HepG2 (cell line): Measurements from ENCODE around the gene TAF3. TPM values are rescaled to one million over a fixed set of nuclear protein-coding genes. Genes with fewer than 3 reads are reported as not detected.

ENCODE experiments used
- ATAC-seq: fragments of 200-7000 bp; cut with Tn5 transposase; 3 replicates; pipeline ENCODE4 v1.9.1; 2020; ENCODE audit warnings: mild to moderate bottlenecking, moderate library complexity
- BruUV-seq: library from RNA; stranded (reverse); fragments of 400-500 nt; replicated peaks from 2 replicates; lab custom pipeline; 2021; lab: Mats Ljungman, UMichigan
- CTCF ChIA-PET: fragments of 300-600 bp; formaldehyde crosslinking; extraction: SDS; loops from one replicate; lab custom pipeline; 2021; ENCODE audit warnings: low total read pairs, inconsistent platforms, low intra/inter-chr PET ratio; lab: Yijun Ruan, JAX
- POLR2A ChIA-PET: fragments of 350-600 bp; sonication (Branson Sonifier 250); formaldehyde crosslinking; loops from one replicate; lab custom pipeline; 2020; ENCODE audit warnings: antibody characterized with exemption, inconsistent platforms; lab: Yijun Ruan, JAX
- DNase-seq: peaks from one replicate; pipeline ENCODE4 v3.0.0-alpha.2; 2015; ENCODE audit warnings: low spot score
- FAIRE-seq: peaks from 3 replicates; lab custom pipeline; 2011; peaks lifted over from hg19 to GRCh38; lab: Jason Lieb, UNC
- H2AFZ ChIP-seq: one replicate; pipeline ENCODE4 v1.6.1; 2011; ENCODE audit warnings: low read length, inconsistent platforms
- H3K27ac ChIP-seq: fragments of 300-600 bp; 3 replicates; pipeline ENCODE4 v1.8.0; 2011; ENCODE audit warnings: mixed run types, mild to moderate bottlenecking, mixed read lengths, low read length, inconsistent platforms; ENCODE audit not compliant: insufficient read depth; ENCODE audit errors: extremely low read length
- H3K27me3 ChIP-seq, 2 experiments: fragments of 200-600 bp in 1 of 2; 2 replicates in 1 of 2; 3 replicates in 1 of 2; pipeline versions ENCODE4 v1.6.0 to v1.8.0; 2011; ENCODE audit warnings: low read length in 2 of 2, mild to moderate bottlenecking in 2 of 2, moderate library complexity in 2 of 2, inconsistent platforms in 1 of 2; ENCODE audit not compliant: insufficient read depth in 2 of 2, control insufficient read depth in 1 of 2
- H3K36me3 ChIP-seq, 2 experiments: fragments of 200-600 bp in 1 of 2; replicated peaks in 1 of 2; 2 replicates in 1 of 2; 3 replicates in 1 of 2; pipeline versions ENCODE4 v1.5.1 to v1.8.0; 2011; ENCODE audit warnings: low read length in 2 of 2, inconsistent platforms in 1 of 2; ENCODE audit not compliant: insufficient read depth in 2 of 2, control insufficient read depth in 1 of 2
- H3K4me1 ChIP-seq: 2 replicates; pipeline ENCODE4 v1.5.1; 2012; ENCODE audit warnings: low read length, inconsistent platforms; ENCODE audit not compliant: insufficient read depth
- H3K4me2 ChIP-seq: 2 replicates; pipeline ENCODE4 v1.6.0; 2011; ENCODE audit warnings: low read depth, low read length, inconsistent platforms
- H3K4me3 ChIP-seq, 3 experiments: fragments of 200-600 bp in 1 of 3; sonication (generic), shearing (Covaris generic) in 1 of 3; replicated peaks in 1 of 3; 2 replicates each; pipeline ENCODE4 v1.5.1; 2011 to 2016; ENCODE audit warnings: low read length in 3 of 3, inconsistent platforms in 2 of 3, low read depth in 2 of 3, mild to moderate bottlenecking in 2 of 3, control low read depth in 1 of 3, mixed read lengths in 1 of 3; ENCODE audit not compliant: insufficient read depth in 1 of 3
- H3K79me2 ChIP-seq: one replicate; pipeline ENCODE4 v1.6.1; 2011; ENCODE audit warnings: low read length, inconsistent platforms; ENCODE audit not compliant: insufficient read depth
- H3K9ac ChIP-seq: 2 replicates; pipeline ENCODE4 v1.6.0; 2011; ENCODE audit warnings: mild to moderate bottlenecking, low read depth, low read length, inconsistent platforms; ENCODE audit not compliant: insufficient read depth
- H3K9me3 ChIP-seq: 2 replicates; pipeline ENCODE4 v1.5.1; 2012; ENCODE audit warnings: mild to moderate bottlenecking, low read length
- H4K20me1 ChIP-seq: 2 replicates; pipeline ENCODE4 v1.6.0; 2011; ENCODE audit warnings: inconsistent platforms, mild to moderate bottlenecking, low read length, moderate library complexity; ENCODE audit not compliant: insufficient read depth
- CHCHD3 ChIP-seq: sonication (generic); formaldehyde crosslinking; IDR thresholded peaks from 2 replicates; pipeline ENCODE4 v1.8.0; 2022; ENCODE audit warnings: mild to moderate bottlenecking, missing genetic modification reagents, moderate library complexity
- DPF2 ChIP-seq: sonication (generic); formaldehyde crosslinking; IDR thresholded peaks from 2 replicates; pipeline ENCODE4 v1.4.0; 2020; ENCODE audit warnings: mild to moderate bottlenecking, low read depth, missing genetic modification reagents, borderline replicate concordance
- DR1 ChIP-seq: sonication (generic); formaldehyde crosslinking; IDR thresholded peaks from 2 replicates; pipeline ENCODE4 v1.8.0; 2021; ENCODE audit warnings: mild to moderate bottlenecking, missing genetic modification reagents, inconsistent platforms
- FIP1L1 ChIP-seq: fragments of 200-400 bp; formaldehyde crosslinking; IDR thresholded peaks from 2 replicates; pipeline ENCODE4 v1.6.1; 2018; ENCODE audit warnings: low read depth, mild to moderate bottlenecking, low read length, moderate library complexity, borderline replicate concordance; ENCODE audit not compliant: insufficient read depth
- HCFC1 ChIP-seq: fragments of 150-350 bp; IDR thresholded peaks from 2 replicates; pipeline ENCODE4 v1.6.1; 2014; ENCODE audit warnings: low read depth, low read length
- HOXA5 ChIP-seq: sonication (generic); formaldehyde crosslinking; IDR thresholded peaks from 2 replicates; pipeline ENCODE4 v1.4.0; 2020; ENCODE audit warnings: missing genetic modification reagents
- JUNB ChIP-seq: sonication (generic); formaldehyde crosslinking; IDR thresholded peaks from 2 replicates; pipeline ENCODE4 v1.8.0; 2022; ENCODE audit warnings: missing genetic modification reagents, mild to moderate bottlenecking, borderline replicate concordance
- PRMT3 ChIP-seq: sonication (generic); formaldehyde crosslinking; IDR thresholded peaks from 2 replicates; pipeline ENCODE4 v1.8.1; 2022; ENCODE audit warnings: low read depth, mild to moderate bottlenecking, moderate library complexity, missing genetic modification reagents, borderline replicate concordance
- RBFOX2 ChIP-seq: fragments of 200-400 bp; formaldehyde crosslinking; IDR thresholded peaks from 2 replicates; pipeline ENCODE4 v1.6.1; 2017; ENCODE audit warnings: low read depth, mild to moderate bottlenecking, low read length
- ZNF292 ChIP-seq: sonication (generic); formaldehyde crosslinking; IDR thresholded peaks from 2 replicates; pipeline ENCODE4 v1.8.1; 2022; ENCODE audit warnings: mild to moderate bottlenecking, low read depth, missing genetic modification reagents, borderline replicate concordance
- ZNF333 ChIP-seq: sonication (generic); formaldehyde crosslinking; IDR thresholded peaks from 2 replicates; pipeline ENCODE4 v1.4.0; 2020; ENCODE audit warnings: mild to moderate bottlenecking, missing genetic modification reagents, borderline replicate concordance
- ZNF598 ChIP-seq: sonication (generic); formaldehyde crosslinking; IDR thresholded peaks from 2 replicates; pipeline ENCODE4 v1.5.1; 2020; ENCODE audit warnings: mild to moderate bottlenecking, missing genetic modification reagents, borderline replicate concordance
- ZNF672 ChIP-seq: sonication (generic); formaldehyde crosslinking; IDR thresholded peaks from 2 replicates; pipeline ENCODE4 v1.8.1; 2022; ENCODE audit warnings: missing genetic modification reagents
- WGBS: methylation state at CpG from one replicate; pipeline ENCODE4 v1.1.6; 2017; ENCODE audit warnings: low lambda C conversion rate; 5-methylcytosine and 5-hydroxymethylcytosine counted together
- in situ Hi-C: cut with HindIII; loops from 2 replicates; pipeline ENCODE4 v1.10.0; 2017; ENCODE audit warnings: low pct_unique_long_range_greater_than_20kb; ENCODE audit not compliant: extremely low pct_ligation_motif_present
- intact Hi-C: fragments of 100-400 bp; cut with micrococcal nuclease; formaldehyde crosslinking; loops from one replicate; pipeline ENCODE4 v1.10.0; 2022; ENCODE audit not compliant: unreplicated experiment
- polyA plus RNA-seq, 8 experiments: library from polyadenylated mRNA; depleted of rRNA in 3 of 8; stranded (reverse) in 7 of 8; unstranded in 1 of 8; fragments of >200 nt; fragmentation: Illumina TruSeq in 4 of 8; extraction: Trizol in 4 of 8; gene quantifications; 2 replicates each; pipeline versions ENCODE4 v1.2.1 to v1.2.3, GENCODE V29; 2011 to 2016; ENCODE audit warnings: low read depth in 4 of 8, missing spikeins in 1 of 8, mixed read lengths in 1 of 8; ENCODE audit not compliant: insufficient read depth in 1 of 8
- total RNA-seq, 5 experiments: library from RNA; depleted of rRNA; stranded (reverse); fragments of >200 nt; fragmentation: Illumina TruSeq; extraction: Trizol; gene quantifications; 2 replicates each; pipeline ENCODE4 v1.2.3, GENCODE V29; 2016; ENCODE audit warnings: low read depth in 1 of 5
- TF ChIP-seq, protein P1 (sequence below): sonication (generic); formaldehyde crosslinking; IDR thresholded peaks from 2 replicates; pipeline ENCODE4 v1.4.0; 2020; ENCODE audit warnings: mild to moderate bottlenecking, low read depth, missing genetic modification reagents
- TF ChIP-seq, protein P2 (sequence below): sonication (generic); formaldehyde crosslinking; IDR thresholded peaks from 2 replicates; pipeline ENCODE4 v1.5.0; 2020; ENCODE audit warnings: missing genetic modification reagents
- TF ChIP-seq, protein P3 (sequence below): sonication (generic); formaldehyde crosslinking; conservative IDR thresholded peaks from 2 replicates; pipeline ENCODE4 v1.5.0; 2020; ENCODE audit warnings: missing genetic modification reagents
- TF ChIP-seq, protein P4 (sequence below): sonication (generic); formaldehyde crosslinking; IDR thresholded peaks from 2 replicates; pipeline ENCODE4 v1.8.1; 2023; ENCODE audit warnings: mild to moderate bottlenecking, moderate library complexity, missing genetic modification reagents

The TAF3 gene
- total and polyA plus RNA-seq, 2 of the 13 experiments (the other 11 are each of a cell fraction or from before 2014, with no cell fraction given), result 1.7 to 2.9 TPM

DNA sequence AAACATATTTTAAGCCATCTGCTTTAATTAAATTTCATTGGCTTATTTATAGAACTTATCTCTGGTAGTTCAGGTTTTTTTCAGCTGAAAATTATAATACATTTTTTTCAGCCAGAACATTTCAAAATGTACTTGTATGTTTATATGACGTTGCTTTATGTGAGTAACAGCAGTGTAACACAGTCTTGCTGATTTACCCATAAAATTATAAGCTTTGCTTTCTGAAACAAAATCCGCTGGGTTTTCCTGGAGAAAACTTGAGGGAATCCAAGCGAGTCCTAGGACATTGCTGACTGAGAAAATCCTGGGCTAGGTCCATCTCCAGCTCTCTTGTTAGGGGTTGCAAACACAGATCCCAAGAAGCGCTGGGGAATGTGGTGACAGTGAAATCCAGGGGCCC, 124.0 kb downstream of the TAF3 start (continued):
- TF ChIP-seq, protein P1, sequence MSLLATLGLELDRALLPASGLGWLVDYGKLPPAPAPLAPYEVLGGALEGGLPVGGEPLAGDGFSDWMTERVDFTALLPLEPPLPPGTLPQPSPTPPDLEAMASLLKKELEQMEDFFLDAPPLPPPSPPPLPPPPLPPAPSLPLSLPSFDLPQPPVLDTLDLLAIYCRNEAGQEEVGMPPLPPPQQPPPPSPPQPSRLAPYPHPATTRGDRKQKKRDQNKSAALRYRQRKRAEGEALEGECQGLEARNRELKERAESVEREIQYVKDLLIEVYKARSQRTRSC (CRISPR knock-in tag), result no peak
- TF ChIP-seq DR1 (CRISPR knock-in tag), result no peak
- TF ChIP-seq, protein P2, sequence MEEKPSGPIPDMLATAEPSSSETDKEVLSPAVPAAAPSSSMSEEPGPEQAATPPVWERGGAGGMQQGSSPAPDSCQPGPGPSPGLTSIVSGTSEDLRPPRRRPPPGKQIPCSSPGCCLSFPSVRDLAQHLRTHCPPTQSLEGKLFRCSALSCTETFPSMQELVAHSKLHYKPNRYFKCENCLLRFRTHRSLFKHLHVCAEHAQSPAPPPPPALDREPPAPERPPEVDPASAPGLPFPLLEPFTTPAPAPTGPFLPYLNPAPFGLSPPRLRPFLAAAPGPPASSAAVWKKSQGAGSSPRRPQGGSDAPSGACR, result no peak

DNA sequence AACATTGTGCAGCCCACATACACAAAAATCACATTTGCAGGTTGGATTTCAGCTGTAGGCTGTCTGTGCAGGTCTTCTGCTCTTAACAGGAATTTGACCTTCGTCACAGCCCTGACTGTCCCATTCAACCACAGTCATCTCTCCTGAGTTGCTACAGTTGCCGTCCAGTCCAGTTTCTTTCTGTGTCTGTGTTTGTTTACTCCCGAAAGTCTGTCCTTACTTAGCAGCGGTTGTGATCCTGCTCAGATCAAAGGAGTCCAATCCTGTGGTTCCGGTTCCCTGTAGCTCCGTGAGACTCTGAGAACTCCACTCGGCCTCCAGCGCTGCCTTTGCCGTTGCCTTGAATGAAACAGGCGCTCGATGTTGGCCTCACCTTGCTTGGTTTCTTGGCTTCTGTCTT, 124.6 kb downstream of the TAF3 start:
- H3K79me2 ChIP-seq, result peaks cover 3% of the 10 kb centered on the region
- H3K4me2 ChIP-seq, result peak overlapping the region; percentile 91
- POLR2A ChIA-PET, result interaction anchor here (2.5 kb wide), 1 partner anchor 10 kb away, joined by 12 read pairs; no protein-coding TSS in a partner anchor
- WGBS, result 10% methylated on average over 11 of the region's 11 CpGs
- peak overlapping the region in 2 of 3 experiments; percentile 19 to 55; a peak in 3 of 6 replicates for H3K4me3 ChIP-seq
- H3K9ac ChIP-seq, result peak overlapping the region; percentile 53
- peaks cover 54% of the 10 kb centered on the region for H3K4me1 ChIP-seq
- ATAC-seq (peak; percentile 97), DNase-seq (peak; percentile 91), FAIRE-seq (peak; percentile 95)
- no peaks in the 10 kb centered on the region for H4K20me1 ChIP-seq
- peak overlapping the region; percentile 71 for H3K27ac ChIP-seq
- peak overlapping the region; percentile 47 for H2AFZ ChIP-seq
- in situ Hi-C loops (no loop called here), intact Hi-C loops (loop anchor here (1.0 to 2.0 kb wide), 3 partner anchors 8 to 34 kb away; no protein-coding TSS in a partner anchor)
- no peaks in the 10 kb centered on the region for H3K36me3 ChIP-seq
- no peaks in the 10 kb centered on the region for H3K27me3 ChIP-seq
- H3K9me3 ChIP-seq, result no peaks in the 10 kb centered on the region
- BruUV-seq, result no TSS peak
- CTCF ChIA-PET, result no interaction called here
- TF ChIP-seq, protein P3, sequence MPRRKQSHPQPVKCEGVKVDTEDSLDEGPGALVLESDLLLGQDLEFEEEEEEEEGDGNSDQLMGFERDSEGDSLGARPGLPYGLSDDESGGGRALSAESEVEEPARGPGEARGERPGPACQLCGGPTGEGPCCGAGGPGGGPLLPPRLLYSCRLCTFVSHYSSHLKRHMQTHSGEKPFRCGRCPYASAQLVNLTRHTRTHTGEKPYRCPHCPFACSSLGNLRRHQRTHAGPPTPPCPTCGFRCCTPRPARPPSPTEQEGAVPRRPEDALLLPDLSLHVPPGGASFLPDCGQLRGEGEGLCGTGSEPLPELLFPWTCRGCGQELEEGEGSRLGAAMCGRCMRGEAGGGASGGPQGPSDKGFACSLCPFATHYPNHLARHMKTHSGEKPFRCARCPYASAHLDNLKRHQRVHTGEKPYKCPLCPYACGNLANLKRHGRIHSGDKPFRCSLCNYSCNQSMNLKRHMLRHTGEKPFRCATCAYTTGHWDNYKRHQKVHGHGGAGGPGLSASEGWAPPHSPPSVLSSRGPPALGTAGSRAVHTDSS (CRISPR knock-in tag), result no peak
- no peak for TF ChIP-seq ZNF598 (CRISPR knock-in tag)
- TF ChIP-seq FIP1L1, result no peak
- peak; percentile 96 for TF ChIP-seq ZNF292 (CRISPR knock-in tag)
- no peak for TF ChIP-seq PRMT3 (CRISPR knock-in tag)
- no peak for TF ChIP-seq HOXA5 (CRISPR knock-in tag)
- TF ChIP-seq, protein P4, sequence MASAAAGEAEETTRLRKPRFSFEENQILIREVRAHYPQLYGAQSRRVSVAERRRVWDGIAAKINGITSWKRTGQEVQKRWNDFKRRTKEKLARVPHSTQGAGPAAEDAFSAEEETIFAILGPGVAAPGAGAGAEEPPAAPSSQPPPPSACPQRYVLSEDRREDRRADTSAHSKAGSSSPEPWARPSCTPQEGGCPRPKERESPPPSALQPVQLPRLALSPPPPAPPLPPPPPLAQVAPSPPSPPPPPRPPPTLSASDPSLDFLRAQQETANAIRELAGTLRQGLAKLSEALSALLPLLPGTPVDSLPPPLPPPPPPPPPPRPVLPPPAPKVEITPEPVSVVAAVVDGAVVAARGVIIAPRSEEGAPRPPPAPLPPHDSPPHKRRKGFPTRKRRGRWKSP (CRISPR knock-in tag), result no peak
- TF ChIP-seq CHCHD3 (CRISPR knock-in tag), result no peak
- TF ChIP-seq ZNF333, result no peak
- TF ChIP-seq RBFOX2, result no peak
- TF ChIP-seq HCFC1, result no peak
- TF ChIP-seq JUNB (CRISPR knock-in tag), result no peak
- no peak for TF ChIP-seq ZNF672 (CRISPR knock-in tag)
- no peak for TF ChIP-seq DPF2 (CRISPR knock-in tag)
